ENCODE data around the gene STON2.
"Not testable (repeated sequence)": the region's sequence is repeated elsewhere in the genome, so short reads cannot be mapped to it uniquely, and the experiment has no call there.

STON2 gene

GRCh38 chr14:81400202-81400678 is at the start of gene STON2:
TSS of gene STON2 (minus strand) at chr14:81400324. CDS start at chr14:81398382, 1,942 bp downstream.
- peak; percentile 27 to 93 for DNase-seq

DNA sequence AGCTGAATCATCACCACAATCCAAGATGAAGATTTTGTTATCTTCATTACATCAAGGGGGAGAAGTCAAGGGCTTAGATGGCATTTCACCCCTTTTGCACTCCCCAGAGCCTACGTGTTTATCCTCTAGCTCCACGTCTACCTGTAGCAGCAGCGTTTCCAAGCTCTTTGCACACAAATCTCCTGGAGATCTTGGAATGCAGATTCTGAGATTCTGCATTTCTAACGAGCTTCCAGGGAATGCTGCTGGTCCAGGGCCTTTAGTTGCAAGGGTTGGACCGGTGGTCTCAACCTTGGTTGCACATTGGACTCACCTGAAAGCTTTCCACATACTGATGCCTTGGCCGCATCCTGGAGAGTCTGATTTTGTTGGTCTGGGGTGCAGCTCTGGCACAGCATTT is 49.5 kb upstream of the STON2 start:
- DNase-seq: no peak

DNA sequence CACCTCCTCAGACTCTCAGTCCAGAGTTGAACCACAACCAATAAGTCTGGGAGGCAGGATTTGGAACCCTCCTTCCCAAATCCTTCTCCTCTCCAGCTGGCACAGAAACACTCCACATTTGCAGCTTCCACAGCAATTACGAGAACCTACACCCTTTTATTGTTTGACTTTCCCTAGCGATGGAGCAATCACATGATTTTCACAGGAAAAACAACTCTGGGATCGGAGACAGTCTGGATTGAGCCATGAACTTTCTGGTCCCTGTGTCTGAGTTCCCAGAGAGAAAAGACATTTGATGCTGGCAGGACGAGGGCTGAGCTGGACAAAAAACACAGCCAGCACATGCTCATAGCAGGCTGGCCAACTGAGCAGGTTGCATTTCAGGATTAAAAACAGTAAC is 49.0 kb upstream of the STON2 start:
- no peak for DNase-seq

- DNase-seq: no peak
Observed at GRCh38 chr14:81447021-81447764, 47.1 kb upstream of the STON2 start.

DNA sequence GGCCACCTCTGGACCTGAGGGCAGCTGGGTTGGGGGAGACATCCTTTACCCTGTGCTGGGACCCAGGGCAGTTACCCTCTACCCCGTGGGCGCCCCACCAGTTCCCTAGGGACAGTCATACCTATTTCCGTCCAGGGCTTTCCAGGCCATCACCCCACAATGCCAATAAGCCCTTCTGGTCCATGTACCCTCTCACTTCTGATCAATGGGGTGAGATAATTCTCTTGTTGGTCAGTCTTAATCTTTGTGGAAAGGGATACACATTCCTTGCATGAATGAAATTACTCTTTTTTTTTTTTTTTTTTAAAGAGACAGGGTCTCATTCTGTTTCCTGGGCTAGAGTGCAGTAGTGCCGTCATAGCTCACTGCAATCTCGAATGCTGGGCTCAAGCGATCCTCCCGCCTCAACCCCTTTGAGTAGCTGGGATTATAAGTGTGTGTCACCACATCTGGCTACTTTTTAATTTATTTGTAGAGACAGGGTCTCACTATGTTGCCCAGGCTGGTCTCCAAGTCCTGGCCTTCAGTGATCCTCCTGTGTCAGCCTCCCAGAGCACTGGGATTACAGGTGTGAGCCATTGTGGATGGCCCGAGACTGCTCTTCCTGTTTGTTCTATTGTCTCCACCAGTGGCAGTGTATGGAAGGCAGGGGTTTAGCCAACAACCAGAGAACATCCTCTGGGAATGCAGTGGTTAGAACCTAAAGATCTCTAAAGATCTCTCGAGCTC is 46.3 kb upstream of the STON2 start:
- DNase-seq: no peak

GRCh38 chr14:81441626-81442134 is 41.6 kb upstream of the STON2 start:
- no peak for DNase-seq

DNA sequence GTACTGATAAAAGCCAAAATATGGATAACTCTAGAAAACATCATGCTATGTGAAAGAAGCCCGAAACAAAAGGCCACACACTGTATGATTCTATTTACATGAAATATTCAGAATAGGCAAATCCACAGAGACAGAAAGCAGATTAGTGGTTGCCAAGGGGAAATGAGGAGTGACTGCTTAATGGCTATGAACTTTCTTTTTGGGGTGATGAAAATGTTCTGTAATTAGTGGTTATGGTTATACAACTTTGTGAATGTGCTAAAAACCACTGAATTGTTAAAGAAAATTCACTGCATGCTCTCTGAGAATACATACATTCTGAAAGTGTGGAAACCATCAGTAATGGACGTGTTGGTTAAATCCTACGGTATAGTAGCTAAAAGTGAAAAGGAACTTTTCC is 39.9 kb upstream of the STON2 start:
- no peak for DNase-seq

DNA sequence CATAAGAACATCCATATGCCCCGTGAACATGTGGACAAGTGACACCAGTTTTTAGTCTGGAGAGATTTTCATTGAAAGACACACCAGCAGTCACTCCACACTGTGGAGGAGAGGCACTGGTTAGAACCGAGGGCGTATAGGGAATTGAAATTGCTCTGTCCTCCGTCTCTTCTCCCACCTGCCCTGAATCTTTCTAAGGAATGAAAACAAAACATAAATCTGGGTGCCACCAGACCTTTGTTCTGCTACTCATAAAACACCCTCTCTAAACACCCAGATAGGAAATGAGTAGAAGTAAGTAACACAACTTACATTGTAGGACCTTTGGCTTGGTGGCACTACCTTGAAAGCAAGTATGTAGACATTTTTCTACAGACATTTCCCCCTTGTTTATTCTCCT is 37.1 kb upstream of the STON2 start:
- DNase-seq: no peak

- DNase-seq: peak in 1 of 2 donors; percentile 32
Observed at GRCh38 chr14:81436296-81437138, 36.4 kb upstream of the STON2 start.

DNA sequence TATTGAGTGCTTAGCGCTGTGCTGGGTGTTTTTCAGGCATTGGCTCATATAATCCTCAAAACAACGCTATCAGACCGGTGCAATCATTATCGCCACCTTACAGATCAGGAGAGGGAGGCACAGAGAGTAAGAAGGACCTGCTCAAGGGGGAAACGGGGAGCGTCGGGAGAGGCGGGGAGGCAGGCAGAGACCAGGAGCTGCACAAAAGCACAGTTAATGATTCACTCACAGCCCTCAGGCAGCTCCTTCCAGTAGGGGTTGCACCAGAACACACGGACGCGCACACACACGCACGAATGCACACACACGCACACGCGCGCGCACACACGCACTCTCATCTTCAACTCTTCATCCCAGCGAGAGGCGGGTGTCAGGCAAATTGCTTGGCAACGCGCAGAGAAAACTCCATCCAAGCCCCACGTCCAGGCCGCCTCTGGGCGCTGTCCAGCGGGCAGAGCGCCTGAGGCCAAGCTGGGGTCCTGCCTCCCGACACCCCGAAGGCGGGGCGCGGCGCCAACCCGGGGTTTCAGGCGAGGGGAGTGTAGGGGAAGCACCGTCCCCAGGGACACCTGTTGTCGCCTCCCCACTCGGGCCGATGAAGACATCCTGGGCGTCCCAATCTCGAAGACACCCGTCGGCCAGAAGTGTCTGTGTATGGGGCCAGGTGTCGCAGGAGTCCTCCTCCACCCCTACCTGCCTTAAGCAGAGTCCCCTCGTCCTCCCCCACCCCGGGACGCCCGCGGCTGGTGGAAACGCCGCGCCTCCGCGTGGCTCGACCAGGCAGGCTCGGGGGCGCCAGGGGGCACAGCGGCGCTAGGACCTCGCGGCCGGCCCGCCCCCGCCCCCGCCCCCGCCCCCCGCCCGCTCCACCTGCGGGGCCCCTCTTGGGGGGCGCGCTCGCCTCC is 35.5 kb upstream of the STON2 start:
- DNase-seq: peak in 1 of 2 donors; percentile 57

DNA sequence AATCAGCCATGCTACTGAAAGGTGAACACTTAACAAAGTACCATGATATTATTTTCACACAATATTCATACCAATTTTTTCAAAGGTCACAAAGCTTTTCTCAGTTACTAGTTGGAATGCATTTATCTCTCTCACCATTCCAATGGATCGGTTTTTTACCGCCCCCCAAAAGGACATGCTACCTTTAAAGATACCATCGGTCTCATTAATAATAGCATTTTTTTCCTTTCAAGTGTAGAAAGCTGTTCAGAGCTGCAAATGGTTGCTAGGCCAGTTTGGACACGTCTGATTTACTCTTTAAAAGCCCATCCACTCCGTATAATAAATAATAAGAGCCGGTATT is 34.9 kb upstream of the STON2 start:
- no peak for DNase-seq

DNA sequence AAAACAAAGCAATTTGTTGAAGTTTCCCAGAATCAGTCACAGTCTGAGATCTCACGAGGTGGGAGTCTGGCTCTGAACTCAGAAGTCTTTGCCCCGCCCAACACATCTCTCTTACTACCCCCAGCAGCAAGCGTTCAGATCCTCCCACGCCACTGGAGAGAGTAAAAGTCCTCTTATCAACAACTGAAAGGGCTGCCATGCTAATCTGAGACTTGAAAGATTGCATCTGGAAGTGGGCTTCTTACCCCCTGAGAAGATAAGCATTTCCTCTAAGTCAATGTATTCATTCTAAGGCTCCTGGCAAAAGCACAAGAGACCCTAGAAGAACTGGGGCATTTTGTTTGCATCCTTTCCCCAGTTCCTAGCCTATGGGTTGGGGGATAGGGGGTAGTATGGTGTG is 34.1 kb upstream of the STON2 start:
- peak in 1 of 2 donors; percentile 4 for DNase-seq

GRCh38 chr14:81433378-81433777 is 33.3 kb upstream of the STON2 start:
- DNase-seq: no peak

DNA sequence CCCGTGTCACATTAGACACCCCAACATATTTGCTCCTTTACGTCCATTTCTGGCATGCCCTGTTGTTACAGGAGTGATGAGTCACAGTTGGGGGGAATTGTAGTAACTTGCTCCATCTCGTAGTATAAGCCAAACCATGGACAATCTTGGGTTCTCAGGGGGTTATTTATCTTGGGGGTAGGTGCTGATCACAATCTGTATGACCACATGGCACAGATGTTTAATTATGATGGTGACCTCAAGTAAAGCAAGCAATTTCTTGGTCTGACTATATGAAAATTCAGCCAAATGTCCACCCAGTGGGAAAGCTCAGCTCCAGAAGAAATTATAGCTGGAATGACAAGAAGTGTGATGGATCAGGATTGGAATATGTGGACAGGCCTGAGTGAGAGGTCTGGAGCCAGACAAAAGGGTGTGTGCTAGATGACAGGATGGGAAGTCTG is 32.1 kb upstream of the STON2 start:
- DNase-seq: peak in 1 of 2 donors; percentile 31

DNA sequence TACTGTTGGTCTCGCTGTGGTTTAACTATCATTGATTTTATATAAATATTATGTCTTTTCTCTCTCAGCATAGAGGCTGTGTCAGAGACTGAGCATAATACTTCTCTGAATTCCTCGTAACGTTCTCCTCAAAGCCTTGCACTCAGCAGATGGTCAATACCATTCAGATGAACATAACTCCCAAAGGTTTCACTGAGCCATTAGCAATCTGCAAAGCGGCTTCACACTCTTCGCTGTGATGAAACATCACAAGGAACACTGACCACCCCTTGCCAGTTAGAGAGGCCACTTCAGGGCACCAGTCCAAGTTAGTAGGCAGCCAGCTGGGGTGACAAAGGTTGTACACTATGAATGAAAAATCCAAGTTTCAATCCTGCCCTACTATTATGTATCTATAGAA is 30.1 kb upstream of the STON2 start:
- no peak for DNase-seq

DNA sequence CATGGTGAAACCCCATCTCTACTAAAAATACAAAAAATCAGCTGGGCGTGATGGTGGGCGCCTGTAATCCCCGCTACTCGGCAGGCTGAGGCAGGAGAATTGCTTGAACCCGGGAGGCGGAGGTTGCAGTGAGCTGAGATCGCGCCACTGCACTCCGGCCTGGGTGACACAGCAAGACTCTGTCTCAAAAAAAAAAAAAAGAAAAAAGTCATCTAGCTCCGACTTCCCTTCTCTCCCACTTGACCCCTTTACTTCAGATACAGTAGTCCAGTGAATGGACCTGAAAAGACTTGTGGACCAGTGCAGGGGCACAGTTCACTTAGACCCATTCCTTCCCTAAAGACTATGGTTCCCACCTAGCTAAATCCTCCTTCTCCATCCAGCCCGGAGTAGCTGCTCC is 29.6 kb upstream of the STON2 start:
- not testable (repeated sequence) for DNase-seq

DNA sequence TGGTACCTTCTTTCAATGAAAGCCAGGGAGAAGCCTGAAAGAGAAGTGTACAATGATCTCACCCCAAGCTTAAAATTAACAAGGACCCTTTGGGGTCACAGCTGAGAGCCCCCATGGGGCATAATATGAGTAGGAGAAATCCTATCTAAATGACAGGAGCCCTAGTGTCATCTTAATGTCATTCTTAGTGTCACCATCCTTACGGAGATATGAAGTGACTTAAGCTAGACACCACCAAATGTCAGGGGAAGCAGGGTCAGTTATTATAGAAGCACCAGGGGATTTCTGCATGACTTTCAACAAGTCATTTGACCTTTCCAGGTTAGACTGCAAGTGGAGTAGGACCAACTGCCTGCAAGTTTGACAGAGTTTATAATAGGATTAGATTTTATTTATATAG is 28.9 kb upstream of the STON2 start:
- no peak for DNase-seq

- peak in 1 of 2 donors; percentile 88 for DNase-seq
Observed at GRCh38 chr14:81427348-81428058, 27.4 kb upstream of the STON2 start.

DNA sequence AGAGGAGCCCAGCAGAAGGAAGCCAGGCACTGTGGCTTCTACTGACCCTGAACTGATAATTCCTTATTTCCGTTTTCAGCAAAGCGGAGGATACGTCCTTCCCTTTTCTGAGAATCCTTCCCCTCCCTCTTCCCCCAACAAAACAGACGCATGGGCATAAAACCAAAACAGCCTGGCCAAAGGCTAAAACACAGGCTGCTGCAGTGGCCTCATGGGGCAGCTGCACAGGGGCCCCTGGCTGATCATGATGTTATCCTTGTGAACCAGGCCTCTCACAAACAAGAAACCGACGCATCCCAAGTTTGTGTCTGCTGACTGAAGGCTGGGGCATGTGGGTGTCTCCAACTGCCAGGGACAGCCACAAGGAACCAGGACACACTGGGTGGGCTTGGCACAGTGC is 23.4 kb upstream of the STON2 start:
- peak in 1 of 2 donors; percentile 49 for DNase-seq

- DNase-seq: no peak
Observed at GRCh38 chr14:81418057-81418790, 18.1 kb upstream of the STON2 start.

- DNase-seq: no peak
Observed at GRCh38 chr14:81416981-81417380, 16.9 kb upstream of the STON2 start.

Data from bone marrow (tissue), 2 donors.